GM10266 (cell line): Measurements from ENCODE around the gene KCNAB2.
A peak's percentile ranks its signal among the peaks of the same experiment; 100 is the strongest.

Experiments used
- DNase-seq: peaks from one replicate; pipeline ENCODE4 v3.0.0; 2012; ENCODE audit errors: extremely low spot score
- CTCF ChIP-seq: IDR thresholded peaks from 2 replicates; pipeline ENCODE4 v1.5.1; 2012; ENCODE audit warnings: mild to moderate bottlenecking, low read depth; ENCODE audit not compliant: control insufficient read depth, insufficient read depth; ENCODE audit errors: missing control alignments

KCNAB2 gene

DNA sequence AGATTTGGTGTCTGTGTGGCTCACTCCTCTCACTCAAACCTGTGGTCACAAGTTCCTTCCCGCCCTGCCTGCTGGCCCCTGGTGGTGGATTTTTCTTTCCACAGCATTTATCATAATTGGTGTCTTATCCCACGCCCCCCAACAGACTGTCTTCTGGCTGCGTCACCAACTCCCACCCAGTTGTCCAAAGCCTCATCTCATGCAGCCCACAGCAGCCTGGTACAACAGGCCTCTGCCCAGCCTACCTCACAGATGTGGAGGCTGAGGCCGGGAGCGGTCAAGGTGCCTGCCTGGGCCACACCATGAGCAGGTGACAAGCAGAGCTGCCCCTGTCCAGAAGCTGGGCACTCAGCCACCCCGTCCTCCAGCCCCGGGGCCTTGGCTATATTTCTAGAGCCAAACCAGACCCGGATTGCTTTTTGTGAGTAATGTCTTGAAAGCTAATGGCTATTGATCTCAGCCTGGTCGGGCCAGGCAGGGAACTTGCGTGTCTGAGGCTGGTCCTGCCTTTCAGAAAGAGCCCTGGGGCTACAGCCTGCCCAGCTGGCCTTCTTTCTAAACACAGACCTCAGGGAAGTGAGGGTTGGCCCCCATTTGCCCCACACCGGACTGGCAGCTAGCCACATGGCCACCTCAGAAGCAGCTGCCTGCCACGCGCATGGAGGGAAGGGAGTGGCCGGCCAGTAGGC is 2.6 kb downstream of the KCNAB2 start:
- no peak for DNase-seq
- no peak for TF ChIP-seq CTCF

- no peak for TF ChIP-seq CTCF
- no peak for DNase-seq
Measured at GRCh38 chr1:6049419-6049818, 3.7 kb downstream of the KCNAB2 start.

DNA sequence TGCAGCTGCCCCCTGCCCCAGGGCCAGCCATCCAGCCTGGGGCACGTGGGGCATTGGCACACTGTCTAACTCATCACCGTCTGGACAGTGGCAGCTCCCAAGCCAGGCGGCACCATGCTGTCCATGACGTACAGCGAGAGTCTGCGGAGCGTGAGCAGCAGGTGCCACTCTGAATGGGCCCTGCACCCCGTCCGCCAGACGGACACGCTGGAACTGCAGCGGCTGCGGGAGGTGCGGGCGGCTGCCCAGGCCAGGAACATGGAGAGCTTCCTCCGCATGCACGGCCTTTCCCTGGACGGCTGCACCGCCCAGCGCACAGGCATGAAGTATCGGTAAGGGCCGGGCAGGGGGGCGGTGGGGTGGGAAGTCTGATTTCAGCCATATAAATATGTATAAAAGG is 5.7 kb downstream of the KCNAB2 start:
- no peak for TF ChIP-seq CTCF

DNA sequence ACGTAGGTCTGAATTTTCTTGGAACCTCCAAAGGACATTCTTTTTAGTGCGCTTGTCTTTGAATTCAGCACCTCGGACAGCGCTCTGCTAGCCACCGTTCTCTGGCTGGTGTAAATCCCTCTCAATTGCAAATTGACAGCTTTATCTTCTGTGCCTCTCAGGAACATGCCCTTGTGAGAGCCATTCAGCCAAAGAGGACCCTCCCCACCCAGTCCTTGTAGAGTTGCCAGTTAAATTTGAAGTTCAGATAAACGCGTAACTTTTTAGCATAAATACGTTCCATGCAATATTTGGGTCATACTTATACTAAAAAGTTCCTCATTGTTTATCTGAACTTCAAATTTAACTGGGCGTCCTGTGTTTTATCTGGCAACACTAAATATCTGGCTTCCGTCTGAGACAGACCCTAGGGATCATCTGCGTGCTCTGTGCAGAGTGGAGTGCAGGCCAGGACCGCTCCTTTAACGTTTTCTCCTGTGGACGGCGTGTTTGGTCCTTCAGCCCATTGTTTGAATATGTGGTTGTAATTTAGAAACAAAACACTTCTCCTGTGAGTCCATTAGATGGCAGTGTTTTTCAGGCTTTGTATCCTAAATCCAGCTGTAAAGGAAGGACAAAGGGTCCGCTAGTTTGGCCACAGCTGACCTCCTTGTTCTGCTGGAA is 7.0 kb downstream of the KCNAB2 start:
- TF ChIP-seq CTCF = peak; percentile 33
- DNase-seq = peak; percentile 64

More for the DNA sequence above, 5.7 kb downstream of the KCNAB2 start:
- DNase-seq = no peak

DNA sequence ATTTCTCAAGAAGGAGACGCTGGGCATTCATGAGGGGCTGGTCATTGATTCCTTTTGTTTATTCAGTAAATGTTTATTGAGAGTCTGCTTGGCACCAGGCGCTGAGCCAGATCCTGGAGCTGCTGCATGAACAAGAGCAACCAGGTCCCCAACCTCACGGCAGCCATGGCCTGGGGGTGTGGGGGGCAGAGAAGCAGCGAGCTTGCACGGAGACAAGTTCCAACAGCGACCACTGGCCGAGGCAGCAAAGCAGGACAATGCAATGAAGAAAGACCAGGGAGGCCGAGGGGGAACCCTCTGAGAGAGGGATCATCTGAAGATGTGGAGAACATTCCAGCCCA is 7.5 kb downstream of the KCNAB2 start:
- TF ChIP-seq CTCF = no peak
- DNase-seq = no peak

GRCh38 chr1:6054596-6054995 is 8.9 kb downstream of the KCNAB2 start:
- DNase-seq = no peak
- TF ChIP-seq CTCF = no peak

- no peak for TF ChIP-seq CTCF
- DNase-seq = no peak
Measured at GRCh38 chr1:6056572-6056948, 10.9 kb downstream of the KCNAB2 start.
